Superior temporal gyrus (tissue), 1 donor: Measurements from ENCODE around the gene OR10V1.
"Not testable (repeated sequence)": the region's sequence is repeated elsewhere in the genome, so short reads cannot be mapped to it uniquely, and the experiment has no call there.

ENCODE experiments used
- DNase-seq: peaks from one replicate; pipeline ENCODE4 v3.0.0-alpha.2; 2016; ENCODE audit errors: extremely low spot score

OR10V1 gene

DNA sequence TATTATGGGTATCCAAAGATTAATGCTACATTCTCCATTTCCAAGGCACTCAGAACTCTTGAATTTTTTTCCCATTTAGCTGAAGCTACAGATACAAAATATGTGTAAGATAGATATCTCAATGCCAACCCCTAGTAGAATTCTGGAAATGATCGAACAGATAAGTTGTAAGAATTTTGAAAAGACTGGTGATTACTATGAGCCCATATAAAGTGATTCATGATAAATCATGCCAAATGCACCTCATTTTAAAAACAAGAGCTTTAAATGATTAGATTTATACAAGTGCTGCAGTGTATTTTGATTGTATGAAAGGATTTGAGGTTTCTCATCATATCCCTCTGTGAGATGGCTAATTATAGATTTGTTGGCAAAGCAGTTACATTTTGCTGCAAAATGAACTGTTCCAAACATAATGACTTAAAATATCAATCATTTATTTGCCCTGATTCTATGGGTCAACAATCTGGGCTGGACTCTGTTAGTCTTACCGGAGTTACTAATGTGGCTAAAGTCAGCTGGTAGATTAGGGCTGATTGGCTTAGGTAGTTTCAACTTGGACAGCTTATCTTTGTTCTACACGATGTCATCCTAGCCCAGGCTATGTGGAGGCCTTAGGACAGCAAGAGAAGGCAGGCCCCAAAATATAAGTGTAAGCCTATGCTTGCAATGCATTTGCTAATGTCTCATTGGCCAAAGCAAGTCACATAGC, 3.4 kb downstream of the OR10V1 start:
- DNase-seq: no peak

DNA sequence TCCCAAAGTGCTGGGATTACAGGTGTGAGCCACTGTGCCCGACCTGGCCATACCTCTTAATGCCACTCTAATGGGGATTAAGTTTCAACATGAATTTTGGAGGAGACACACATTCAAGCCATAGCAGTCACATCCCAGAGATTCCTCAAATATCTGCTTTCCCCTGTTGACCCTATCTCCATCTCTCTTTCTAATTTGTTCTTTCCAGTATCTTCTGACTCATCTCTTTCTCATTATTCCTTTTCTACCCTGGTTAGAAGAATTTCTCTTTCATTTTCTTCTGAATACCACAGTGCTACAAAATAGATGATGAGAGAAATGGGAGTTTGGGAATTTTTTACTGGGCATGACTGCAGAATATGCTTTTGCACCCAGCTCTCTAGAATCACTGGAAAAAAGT, 5.1 kb downstream of the OR10V1 start:
- no peak for DNase-seq

DNA sequence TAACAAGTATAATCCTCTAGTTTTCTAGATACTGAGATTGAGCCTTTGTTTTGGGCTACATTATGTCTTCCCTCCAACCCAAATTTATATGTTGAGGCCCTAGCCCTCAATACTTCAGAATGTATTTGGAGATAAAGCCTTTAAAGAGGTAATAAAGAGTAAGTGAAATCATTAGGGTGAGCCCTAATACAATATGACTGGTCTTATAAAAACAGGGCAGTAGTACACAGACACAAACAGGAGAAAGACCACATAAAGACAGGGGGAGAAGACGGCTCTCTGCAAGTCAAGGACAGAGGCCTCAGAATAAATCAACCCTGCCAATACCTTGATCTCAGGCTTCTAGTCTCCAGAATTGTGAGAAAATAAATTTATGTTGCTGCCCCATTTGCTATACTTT, 6.3 kb downstream of the OR10V1 start:
- no peak for DNase-seq

DNA sequence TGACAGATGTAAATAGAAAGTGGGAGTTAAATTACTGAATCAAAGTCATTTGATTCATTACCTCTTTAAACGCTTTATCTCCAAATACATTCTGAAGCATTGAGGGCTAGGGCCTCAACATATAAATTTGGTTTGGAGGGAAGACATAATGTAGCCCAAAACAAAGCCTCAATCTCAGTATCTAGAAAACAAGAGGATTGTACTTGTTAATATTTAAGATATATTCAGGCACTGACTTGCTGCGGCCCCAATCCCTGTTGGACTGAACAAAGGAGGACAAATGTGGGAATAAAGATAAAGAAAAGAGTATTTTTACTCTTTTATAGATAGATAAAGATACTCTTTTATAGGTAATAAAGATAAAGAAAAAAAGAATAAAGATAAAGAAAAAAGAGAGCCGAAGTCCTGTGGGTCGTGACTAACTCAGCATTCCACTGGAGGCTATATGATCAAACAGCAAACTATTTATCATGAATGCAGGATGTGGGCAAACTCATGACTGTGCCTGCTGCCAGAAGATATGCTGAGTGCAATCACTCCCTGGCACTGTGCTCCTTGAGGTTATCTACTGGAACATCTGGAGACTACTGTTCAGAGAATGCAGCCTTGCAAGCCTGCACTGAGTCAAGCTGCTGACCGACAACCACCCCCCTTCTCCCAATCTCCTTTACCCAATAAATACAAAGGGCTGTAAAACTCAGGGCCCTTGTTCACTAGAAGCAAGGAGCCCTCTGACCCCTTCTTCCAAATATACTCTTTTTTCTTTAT, 6.9 kb downstream of the OR10V1 start:
- DNase-seq: no peak

DNA sequence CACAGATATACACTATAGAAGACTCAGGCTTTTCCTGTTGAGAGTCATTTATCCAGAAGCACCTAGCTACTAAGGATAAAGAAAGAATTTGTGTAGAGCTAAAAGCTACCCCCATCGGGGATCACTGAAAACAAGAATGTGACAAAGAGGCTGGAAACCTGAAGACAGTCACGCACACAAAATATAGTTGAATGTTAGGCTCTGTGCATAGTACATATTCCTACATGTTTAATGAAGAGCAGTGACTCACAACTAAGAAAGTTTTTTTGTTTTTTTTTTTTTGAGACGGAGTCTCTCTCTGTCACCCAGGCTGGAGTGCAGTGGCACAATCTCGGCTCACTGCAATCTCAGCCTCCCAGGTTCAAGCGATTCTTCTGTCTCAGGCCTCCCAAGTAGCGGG, 8.4 kb downstream of the OR10V1 start:
- no peak for DNase-seq

DNA sequence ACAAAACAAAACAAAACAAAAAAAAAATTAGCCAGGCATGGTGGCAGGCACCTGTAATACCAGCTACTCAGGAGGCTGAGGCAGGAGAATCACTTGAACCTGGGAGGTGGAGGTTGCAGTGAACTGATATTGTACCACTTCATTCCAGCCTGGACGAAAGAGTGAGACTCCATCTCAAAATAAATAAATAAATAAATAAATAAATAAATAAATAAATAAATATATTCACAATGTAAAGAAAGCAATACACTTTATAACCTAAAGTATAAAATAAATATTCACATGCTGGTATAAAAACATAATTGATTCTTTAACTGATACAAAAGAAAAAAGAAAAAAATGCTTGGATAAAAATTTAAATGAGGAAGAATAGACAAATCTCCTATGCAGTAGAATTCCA, 10.1 kb downstream of the OR10V1 start:
- DNase-seq: not testable (repeated sequence)

DNA sequence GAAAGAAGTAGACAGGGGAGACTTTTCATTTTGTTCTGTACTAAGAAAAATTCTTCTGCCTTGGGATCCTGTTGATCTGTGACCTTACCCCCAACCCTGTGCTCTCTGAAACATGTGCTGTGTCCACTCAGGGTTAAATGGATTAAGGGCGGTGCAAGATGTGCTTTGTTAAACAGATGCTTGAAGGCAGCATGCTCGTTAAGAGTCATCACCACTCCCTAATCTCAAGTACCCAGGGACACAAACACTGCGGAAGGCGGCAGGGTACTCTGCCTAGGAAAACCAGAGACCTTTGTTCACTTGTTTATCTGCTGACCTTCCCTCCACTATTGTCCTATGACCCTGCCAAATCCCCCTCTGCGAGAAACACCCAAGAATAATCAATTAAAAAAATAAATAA, 13.5 kb downstream of the OR10V1 start:
- DNase-seq: not testable (repeated sequence)

DNA sequence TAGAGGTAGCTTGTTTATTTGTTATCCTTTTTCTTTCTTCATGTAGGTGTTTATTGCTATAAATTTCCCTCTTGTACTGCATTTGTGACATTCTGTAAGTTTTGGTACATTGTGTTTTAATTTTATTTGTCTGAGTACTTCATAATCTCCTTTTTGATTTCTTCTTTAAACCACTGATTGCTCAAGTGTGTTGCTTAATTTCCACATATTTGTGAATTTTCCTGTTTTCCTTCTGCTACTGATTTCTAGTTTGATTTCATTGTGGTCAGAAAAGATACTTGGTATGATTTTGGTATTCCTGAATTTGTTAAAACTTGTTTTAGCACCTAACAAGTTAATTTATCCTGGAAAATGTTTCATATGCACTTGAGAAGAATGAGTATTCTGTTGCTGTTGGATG, 15.1 kb downstream of the OR10V1 start:
- DNase-seq: no peak

DNA sequence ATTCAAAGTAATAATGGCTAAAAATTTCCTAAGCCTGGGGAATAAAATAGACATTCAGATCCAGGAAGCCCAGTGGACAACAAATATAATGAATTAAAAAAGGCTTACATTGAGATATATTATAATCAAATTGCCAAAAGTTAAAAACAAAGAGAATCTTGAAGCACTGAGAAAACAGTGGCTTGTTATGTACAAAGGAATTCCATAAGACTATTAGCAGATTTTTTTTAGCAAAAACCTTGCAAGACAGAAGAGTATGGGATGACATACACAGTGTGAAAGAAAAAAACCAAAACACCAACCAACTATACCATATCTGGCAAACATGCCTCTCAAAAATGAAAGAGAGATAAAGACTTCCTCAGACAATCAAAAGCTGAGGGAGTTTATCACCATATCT, 20.7 kb downstream of the OR10V1 start:
- no peak for DNase-seq

DNA sequence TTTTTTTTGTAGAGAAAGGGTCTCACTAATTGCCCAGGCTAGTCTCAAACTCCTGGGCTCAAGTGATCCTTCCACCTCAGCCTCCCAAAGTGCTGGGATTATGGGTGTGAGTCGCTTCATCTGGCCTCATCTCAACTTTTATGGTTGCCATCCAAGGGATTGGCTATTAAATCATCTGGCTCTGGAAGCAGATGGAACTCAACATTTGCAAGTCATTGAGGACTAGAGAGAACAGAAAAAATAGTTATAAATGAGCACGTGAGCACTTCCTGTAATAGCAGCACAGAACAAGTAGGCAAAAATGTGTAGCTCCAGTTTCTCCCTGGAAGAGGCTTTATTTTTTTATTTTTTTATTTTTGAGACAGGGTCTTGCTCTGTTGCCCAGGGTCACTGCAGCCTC, 22.5 kb downstream of the OR10V1 start:
- DNase-seq: no peak

DNA sequence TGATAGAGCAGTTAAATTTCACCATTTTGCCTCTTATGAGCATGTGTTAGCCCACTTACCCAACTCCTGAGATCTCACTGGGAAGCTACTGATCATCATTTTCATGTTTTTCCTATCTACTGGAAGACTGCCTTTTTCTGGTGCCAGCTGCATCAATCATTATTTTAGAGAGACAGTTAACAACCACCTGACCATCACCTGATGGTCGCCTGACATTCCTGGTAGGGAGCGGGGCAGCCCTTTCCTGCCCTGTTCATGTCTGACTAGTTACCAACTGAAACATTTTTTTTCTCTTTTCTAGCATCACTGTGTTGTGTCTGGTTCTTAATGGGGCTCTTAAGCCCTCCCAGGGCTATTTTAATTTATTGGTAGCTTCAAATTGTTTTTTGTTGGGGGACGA, 24.6 kb downstream of the OR10V1 start:
- no peak for DNase-seq

DNA sequence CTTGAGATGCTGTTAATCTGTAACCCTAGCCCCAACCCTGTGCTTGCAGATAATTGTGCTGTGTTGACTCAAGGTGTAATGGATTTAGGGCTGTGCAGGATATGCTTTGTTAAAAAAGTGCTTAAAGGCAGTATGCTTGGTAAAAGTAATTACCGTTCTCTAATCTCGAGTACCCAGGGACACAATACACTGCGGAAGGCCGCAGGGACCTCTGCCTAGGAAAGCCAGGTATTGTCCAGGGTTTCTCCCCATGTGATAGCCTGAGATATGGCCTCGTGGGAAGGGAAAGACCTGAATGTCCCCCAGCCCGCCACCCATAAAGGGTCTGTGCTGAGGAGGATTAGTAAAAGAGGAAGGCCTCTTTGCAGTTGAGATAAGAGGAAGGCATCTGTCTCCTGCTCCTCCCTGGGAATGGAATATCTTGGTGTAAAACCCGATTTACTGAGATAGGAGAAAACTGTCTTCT, 32.4 kb downstream of the OR10V1 start:
- DNase-seq: not testable (repeated sequence)

DNA sequence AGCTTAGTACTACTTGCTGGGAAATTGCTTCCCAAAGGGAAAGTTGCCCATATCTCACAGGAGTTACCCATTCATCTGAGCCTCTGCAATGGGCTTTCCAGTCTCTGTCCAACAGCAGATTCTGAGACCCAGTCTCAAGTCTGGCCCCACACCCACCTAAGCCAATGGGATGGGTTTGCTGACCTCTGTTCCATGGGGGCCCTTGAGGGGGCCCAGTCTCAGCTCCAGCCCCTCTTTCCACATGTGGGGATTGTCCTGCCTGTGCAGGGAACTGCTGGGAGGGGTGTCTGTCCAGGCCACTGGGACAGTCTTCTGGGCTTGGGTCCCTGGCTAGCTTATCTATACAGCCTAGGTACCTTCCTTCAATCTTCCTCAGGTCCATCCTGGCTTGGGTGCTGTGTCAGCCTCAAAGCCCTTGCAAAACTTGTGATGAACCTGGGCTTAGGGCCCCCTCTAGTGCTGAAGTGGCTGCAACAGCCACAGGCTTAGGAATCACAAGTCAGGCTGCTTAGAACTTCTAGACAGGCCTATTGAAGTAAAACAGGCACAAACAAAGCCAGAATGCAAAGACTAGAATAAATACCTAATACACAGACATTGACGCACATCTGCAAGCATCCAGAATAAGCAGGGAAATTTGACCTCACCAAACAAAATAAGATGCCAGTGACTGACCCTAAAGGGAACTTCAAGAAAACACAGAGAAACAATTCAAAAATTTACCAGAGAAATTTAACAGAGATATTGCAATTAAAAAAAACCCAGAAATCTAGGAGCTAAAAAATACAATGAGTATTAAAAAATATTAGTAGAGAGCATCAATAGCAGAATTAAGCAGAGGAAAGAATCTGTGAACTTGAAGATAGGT, 33.1 kb downstream of the OR10V1 start:
- no peak for DNase-seq

DNA sequence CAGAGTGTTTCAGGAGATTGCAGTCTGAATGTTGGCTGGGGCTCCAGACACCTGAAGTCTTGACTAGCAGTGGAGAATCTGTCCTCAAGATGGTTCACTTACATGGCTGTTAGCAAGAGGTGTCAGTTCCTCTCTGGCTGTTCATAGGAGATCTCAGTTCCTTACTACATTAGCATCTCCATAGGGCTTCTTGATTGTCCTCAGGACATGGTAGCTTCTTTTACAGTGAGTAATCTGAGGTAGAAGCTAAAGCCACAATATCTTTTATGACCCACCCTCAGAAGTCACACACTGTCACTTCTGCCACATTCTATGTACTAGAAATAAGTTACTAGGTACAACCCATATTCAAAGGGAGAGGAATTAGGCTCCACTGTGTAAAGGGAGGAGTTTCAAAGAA, 34.3 kb downstream of the OR10V1 start:
- DNase-seq: no peak

DNA sequence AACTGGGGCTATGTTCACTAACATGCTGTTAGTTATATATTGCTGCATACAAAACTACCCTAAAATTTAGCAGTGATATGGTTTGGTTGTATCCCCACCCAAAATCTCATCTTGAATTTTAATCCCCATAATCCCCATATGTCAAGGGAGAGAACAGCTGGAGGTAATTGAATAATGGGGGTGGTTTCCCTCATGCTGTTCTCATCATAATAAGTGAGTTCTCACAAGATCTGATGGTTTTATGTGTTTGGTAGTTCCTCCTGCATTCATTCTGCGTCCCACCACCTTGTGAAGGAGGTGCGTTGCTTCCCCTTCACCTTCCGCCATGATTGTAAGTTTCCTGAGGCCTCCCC, 34.9 kb downstream of the OR10V1 start:
- no peak for DNase-seq

DNA sequence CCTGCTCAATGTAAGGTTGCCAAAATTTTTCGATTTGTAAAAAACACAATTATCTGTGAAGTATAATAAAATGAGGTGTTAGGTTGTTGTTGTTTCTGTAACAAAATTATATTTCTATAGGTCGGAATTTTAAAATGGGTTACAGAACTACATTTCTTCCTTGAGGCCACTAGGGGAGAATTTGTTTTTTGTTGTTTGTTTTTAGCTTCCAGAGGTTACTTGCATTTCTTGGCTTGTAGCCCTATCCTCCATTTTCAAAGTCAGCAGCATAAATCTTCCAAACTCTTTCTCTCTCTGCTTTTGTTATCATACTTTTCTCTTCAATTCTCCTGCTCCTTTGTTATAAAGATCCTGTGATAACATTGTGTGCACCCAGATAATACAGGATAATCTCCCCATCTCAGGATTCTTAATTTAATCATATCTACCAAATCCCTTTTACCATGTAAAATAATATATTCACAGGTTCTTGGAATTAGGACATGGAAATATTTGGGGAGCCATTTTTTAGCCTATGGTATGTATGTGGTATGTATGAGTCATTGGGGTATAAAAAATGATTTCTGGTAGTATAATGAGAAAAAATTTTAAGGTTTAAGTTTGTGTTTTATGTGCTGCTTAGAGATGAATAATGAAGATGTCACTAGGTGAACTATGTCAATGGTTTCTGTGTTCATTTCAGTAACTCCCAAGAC, 35.4 kb downstream of the OR10V1 start:
- no peak for DNase-seq

DNA sequence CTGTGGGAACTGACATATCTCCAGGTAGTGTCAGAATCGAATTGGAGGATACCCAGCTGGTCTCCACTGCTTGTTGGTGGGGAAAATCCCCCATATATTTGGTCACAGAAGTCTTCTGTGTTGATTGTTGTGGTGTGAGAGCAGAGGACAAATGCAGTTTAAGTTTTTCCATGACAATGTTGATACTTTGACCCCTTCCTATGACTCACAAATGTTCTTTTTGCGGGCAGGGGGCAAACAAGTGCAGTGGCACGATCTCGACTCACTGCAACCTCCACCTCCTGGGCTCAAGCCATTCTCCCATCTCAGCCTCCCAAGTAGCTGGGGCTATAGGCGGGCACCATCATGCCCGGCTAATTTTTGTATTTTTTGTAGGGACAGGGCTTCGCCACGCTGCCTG, 37.4 kb downstream of the OR10V1 start:
- no peak for DNase-seq

DNA sequence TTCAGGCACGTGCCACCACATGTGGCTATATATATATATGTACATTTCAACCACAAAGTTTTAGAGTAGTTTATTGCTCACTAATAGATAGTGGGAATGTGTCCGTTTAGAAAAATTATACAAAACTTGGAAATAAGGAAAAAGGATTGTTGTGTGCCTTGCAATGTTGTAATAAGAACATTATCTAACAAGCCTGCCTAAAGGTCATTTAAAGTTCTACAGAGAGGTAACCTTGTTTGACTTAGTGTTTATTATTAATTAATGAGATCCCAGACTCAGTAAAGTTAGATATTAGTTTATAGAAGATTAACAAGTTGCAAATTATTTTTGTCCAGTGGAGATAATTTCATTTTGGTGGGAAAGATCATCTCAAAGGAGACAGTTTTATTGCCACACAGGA, 39.4 kb downstream of the OR10V1 start:
- no peak for DNase-seq

DNA sequence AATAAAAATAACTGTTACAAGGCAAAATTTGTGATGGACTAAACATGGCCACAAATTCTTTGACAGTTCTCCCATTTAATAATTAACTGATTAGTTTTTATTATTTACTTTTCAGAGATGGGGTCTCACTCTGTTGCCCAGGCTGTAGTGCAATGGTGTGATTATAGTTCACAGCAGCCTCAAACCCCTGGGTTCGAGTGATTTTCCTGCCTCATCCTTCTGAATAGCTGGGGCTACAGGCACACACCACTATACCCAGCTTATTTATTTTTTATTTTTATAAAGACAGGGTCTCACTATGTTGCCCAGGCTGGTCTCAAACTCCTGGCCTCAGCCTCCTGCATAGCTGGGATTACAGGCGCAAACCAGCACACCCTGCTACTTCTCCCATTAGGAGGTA, 40.4 kb downstream of the OR10V1 start:
- no peak for DNase-seq

DNA sequence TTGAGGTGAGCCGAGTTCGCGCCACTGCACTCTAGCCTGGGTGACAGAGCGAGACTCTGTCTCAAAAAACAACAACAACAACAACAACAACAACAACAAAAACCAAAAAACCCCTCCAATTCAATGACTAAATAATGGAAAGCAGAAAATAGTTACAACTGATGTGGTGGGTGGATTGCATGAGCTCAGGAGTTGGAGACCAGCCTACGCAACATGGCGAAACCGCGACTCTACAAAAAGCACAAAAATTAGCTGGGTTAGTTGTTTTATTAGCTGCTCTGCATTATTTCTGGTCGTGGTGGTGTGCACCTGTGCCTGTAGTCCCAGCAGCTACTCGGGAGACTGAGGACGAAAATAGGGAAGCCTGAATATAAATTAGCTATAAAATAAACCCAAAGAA, 42.2 kb downstream of the OR10V1 start:
- DNase-seq: no peak

DNA sequence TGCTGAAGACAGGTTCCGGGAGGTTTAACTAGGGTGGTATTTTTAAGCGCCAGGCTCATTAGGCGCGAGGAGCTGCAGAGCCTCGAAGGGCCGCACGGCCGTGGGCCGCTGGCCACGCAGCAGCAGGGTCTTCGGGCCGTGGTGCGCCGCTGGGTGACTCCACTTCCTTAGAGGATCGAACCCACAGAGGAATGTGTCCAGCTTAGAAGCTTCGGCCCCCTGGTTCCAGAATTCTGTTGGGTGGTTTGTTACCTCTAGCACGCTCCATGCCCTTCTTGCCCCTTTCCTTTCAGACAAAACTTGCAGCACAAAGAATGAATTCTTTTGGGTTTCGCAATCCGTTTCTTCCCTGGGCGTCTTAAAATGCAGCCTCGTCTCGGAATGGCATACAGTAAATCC, 44.0 kb downstream of the OR10V1 start:
- no peak for DNase-seq
